H1 (cell line): ENCODE measurements around the gene FHIP2A. TPM values are rescaled to one million over a fixed set of nuclear protein-coding genes. Genes with fewer than 3 reads are reported as not detected.

Experiments
- CTCF ChIA-PET: fragments of 300-600 bp; sonication (Branson Sonifier 250); formaldehyde crosslinking; loops from one replicate; lab custom pipeline; 2021; ENCODE audit not compliant: partially characterized antibody; lab: Charles Lee
- POLR2A ChIA-PET: fragments of 300-600 bp; sonication (Branson Sonifier 250); formaldehyde crosslinking; loops from one replicate; lab custom pipeline; 2021; ENCODE audit warnings: inconsistent platforms; ENCODE audit not compliant: partially characterized antibody; lab: Charles Lee
- DNase-seq, 2 experiments: peaks; one replicate each; pipeline versions ENCODE4 v3.0.0 to v3.0.0-alpha.2; 2010 to 2022; ENCODE audit warnings: low spot score in 2 of 2, low read depth in 1 of 2, mixed read lengths in 1 of 2
- FAIRE-seq: peaks from 2 replicates; lab custom pipeline; 2011; peaks lifted over from hg19 to GRCh38; lab: Jason Lieb, UNC
- H2AFZ ChIP-seq: 2 replicates; pipeline ENCODE4 v1.8.1; 2012; ENCODE audit warnings: low read length, inconsistent platforms
- H2AK5ac ChIP-seq: 2 replicates; pipeline ENCODE4 v1.6.1; 2013; ENCODE audit warnings: low read depth, low read length
- H2BK120ac ChIP-seq: replicated peaks from 2 replicates; pipeline ENCODE3; 2013; ENCODE audit warnings: low read depth, low read length, inconsistent platforms
- H2BK12ac ChIP-seq: 2 replicates; pipeline ENCODE4 v1.6.1; 2013; ENCODE audit warnings: low read depth, low read length
- H2BK15ac ChIP-seq: 2 replicates; pipeline ENCODE4 v1.6.1; 2013; ENCODE audit warnings: low read length
- H2BK20ac ChIP-seq: 2 replicates; pipeline ENCODE4 v1.6.1; 2013; ENCODE audit warnings: low read length
- H2BK5ac ChIP-seq: 2 replicates; pipeline ENCODE4 v1.6.1; 2013; ENCODE audit warnings: low read depth, low read length
- H3K14ac ChIP-seq: 2 replicates; pipeline ENCODE4 v1.6.1; 2013; ENCODE audit warnings: inconsistent platforms; ENCODE audit not compliant: insufficient read length
- H3K18ac ChIP-seq: 2 replicates; pipeline ENCODE4 v1.6.1; 2013; ENCODE audit warnings: low read length; ENCODE audit errors: extremely low read depth
- H3K23ac ChIP-seq: 2 replicates; pipeline ENCODE4 v1.6.1; 2013; ENCODE audit warnings: inconsistent platforms; ENCODE audit not compliant: insufficient read length
- H3K23me2 ChIP-seq: 2 replicates; pipeline ENCODE4 v1.6.1; 2013; ENCODE audit warnings: low read depth, low read length
- H3K27ac ChIP-seq: 2 replicates; pipeline ENCODE4 v1.6.1; 2011; ENCODE audit warnings: low read depth, low read length, inconsistent platforms
- H3K27me3 ChIP-seq, 4 experiments: replicated peaks in 1 of 4; 1 replicate in 1 of 4; 2 replicates in 3 of 4; pipeline versions ENCODE4 v1.6.1 to v1.8.1; 2011 to 2013; ENCODE audit warnings: low read length in 3 of 4, mild to moderate bottlenecking in 3 of 4, inconsistent platforms in 2 of 4, mixed read lengths in 2 of 4, moderate library complexity in 1 of 4; ENCODE audit not compliant: control insufficient read depth in 3 of 4, insufficient read depth in 3 of 4; ENCODE audit errors: extremely low read depth in 1 of 4
- H3K36me3 ChIP-seq, 4 experiments: 2 replicates each; pipeline versions ENCODE4 v1.6.1 to v1.8.1; 2011 to 2013; ENCODE audit warnings: mild to moderate bottlenecking in 4 of 4, low read length in 3 of 4, moderate library complexity in 2 of 4, control low read depth in 1 of 4, inconsistent platforms in 1 of 4; ENCODE audit not compliant: insufficient read depth in 4 of 4, control insufficient read depth in 2 of 4
- H3K4ac ChIP-seq: replicated peaks from 2 replicates; pipeline ENCODE3; 2013; ENCODE audit warnings: low read length, low read depth, mixed read lengths, inconsistent platforms; ENCODE audit not compliant: insufficient read length
- H3K4me1 ChIP-seq, 4 experiments: replicated peaks in 1 of 4; 1 replicate in 1 of 4; 2 replicates in 3 of 4; pipeline versions ENCODE4 v1.6.1 to v1.8.1; 2011 to 2013; ENCODE audit warnings: low read length in 3 of 4, inconsistent platforms in 2 of 4, mixed read lengths in 1 of 4; ENCODE audit not compliant: insufficient read depth in 4 of 4, control insufficient read depth in 3 of 4
- H3K4me2 ChIP-seq, 2 experiments: 2 replicates each; pipeline versions ENCODE4 v1.6.1 to v1.8.1; 2011 to 2013; ENCODE audit warnings: low read depth in 2 of 2, low read length in 2 of 2, control low read depth in 1 of 2, inconsistent platforms in 1 of 2, mild to moderate bottlenecking in 1 of 2; ENCODE audit not compliant: insufficient read depth in 1 of 2
- H3K4me3 ChIP-seq, 4 experiments: fragments of 200-600, 300-600 bp in 1 of 4; sonication (generic), shearing (Covaris generic), sonication (Bioruptor Twin) in 1 of 4; 2 replicates each; pipeline versions ENCODE4 v1.5.1 to v1.8.1; 2011 to 2016; ENCODE audit warnings: low read length in 4 of 4, low read depth in 3 of 4, control low read depth in 2 of 4, inconsistent platforms in 2 of 4, mild to moderate bottlenecking in 2 of 4, mixed read lengths in 1 of 4, moderate library complexity in 1 of 4; ENCODE audit not compliant: insufficient read depth in 2 of 4; ENCODE audit errors: extremely low read depth in 1 of 4
- H3K56ac ChIP-seq: replicated peaks from 2 replicates; pipeline ENCODE3; 2013; ENCODE audit warnings: low read depth, mild to moderate bottlenecking, mixed read lengths, low read length, inconsistent platforms; ENCODE audit not compliant: insufficient read length
- H3K79me1 ChIP-seq: 2 replicates; pipeline ENCODE4 v1.6.1; 2013; ENCODE audit warnings: low read depth, low read length, control low read depth
- H3K79me2 ChIP-seq, 2 experiments: 2 replicates each; pipeline versions ENCODE4 v1.6.1 to v1.8.1; 2012 to 2013; ENCODE audit warnings: low read length in 2 of 2, mild to moderate bottlenecking in 2 of 2, inconsistent platforms in 1 of 2; ENCODE audit not compliant: insufficient read depth in 2 of 2, control insufficient read depth in 1 of 2
- H3K9ac ChIP-seq, 4 experiments: replicated peaks in 1 of 4; 1 replicate in 1 of 4; 2 replicates in 3 of 4; pipeline versions ENCODE4 v1.6.1 to v1.8.1; 2011 to 2013; ENCODE audit warnings: low read depth in 3 of 4, low read length in 3 of 4, control low read depth in 2 of 4, mild to moderate bottlenecking in 2 of 4, moderate library complexity in 2 of 4, inconsistent platforms in 1 of 4; ENCODE audit errors: extremely low read depth in 1 of 4
- H3K9me3 ChIP-seq, 2 experiments: 2 replicates each; pipeline versions ENCODE4 v1.6.1 to v1.8.1; 2012 to 2013; ENCODE audit warnings: mild to moderate bottlenecking in 2 of 2, moderate library complexity in 2 of 2, control low read depth in 1 of 2, inconsistent platforms in 1 of 2, low read depth in 1 of 2, low read length in 1 of 2, mixed read lengths in 1 of 2; ENCODE audit not compliant: insufficient read depth in 2 of 2
- H4K20me1 ChIP-seq, 2 experiments: replicated peaks in 1 of 2; 2 replicates each; pipeline versions ENCODE3 to v1.8.1; 2011 to 2013; ENCODE audit warnings: inconsistent platforms in 2 of 2, low read length in 2 of 2, mild to moderate bottlenecking in 1 of 2; ENCODE audit not compliant: insufficient read depth in 2 of 2, control insufficient read depth in 1 of 2
- H4K5ac ChIP-seq: 2 replicates; pipeline ENCODE4 v1.6.1; 2013; ENCODE audit warnings: low read length, low read depth, mixed read lengths, inconsistent platforms; ENCODE audit not compliant: insufficient read length
- H4K8ac ChIP-seq: 2 replicates; pipeline ENCODE4 v1.8.0; 2013; ENCODE audit warnings: mild to moderate bottlenecking, moderate library complexity, low read length, inconsistent platforms; ENCODE audit not compliant: insufficient read depth; ENCODE audit errors: extremely low read depth
- H4K91ac ChIP-seq: replicated peaks from 2 replicates; pipeline ENCODE3; 2013; ENCODE audit warnings: low read length, mixed read lengths, inconsistent platforms; ENCODE audit not compliant: insufficient read length
- CHD2 ChIP-seq: IDR thresholded peaks from 2 replicates; pipeline ENCODE4 v1.6.1; 2012; ENCODE audit warnings: low read length, improper control_type of control experiment
- CREB1 ChIP-seq: IDR thresholded peaks from 2 replicates; pipeline ENCODE4 v1.6.1; 2012; ENCODE audit warnings: inconsistent platforms
- EZH2 ChIP-seq: fragments of 200-600 bp; sonication (generic); IDR thresholded peaks from 2 replicates; pipeline ENCODE4 v1.7.1; 2012; ENCODE audit warnings: low read depth, mild to moderate bottlenecking, moderate library complexity, low read length, inconsistent platforms; ENCODE audit not compliant: severe bottlenecking
- GABPA ChIP-seq: IDR thresholded peaks from 2 replicates; pipeline ENCODE4 v1.6.1; 2011; ENCODE audit warnings: mild to moderate bottlenecking, low read length, moderate library complexity, borderline replicate concordance; ENCODE audit not compliant: insufficient read depth
- HDAC2 ChIP-seq, 2 experiments: fragments of 300-600 bp in 1 of 2; sonication (generic) in 1 of 2; IDR thresholded peaks; 2 replicates each; pipeline ENCODE4 v1.6.1; 2011 to 2012; ENCODE audit warnings: low read depth in 2 of 2, low read length in 2 of 2, mild to moderate bottlenecking in 2 of 2, moderate library complexity in 2 of 2, borderline replicate concordance in 1 of 2, inconsistent platforms in 1 of 2
- JUN ChIP-seq: IDR thresholded peaks from 2 replicates; pipeline ENCODE4 v1.6.1; 2011; ENCODE audit warnings: low read depth, mild to moderate bottlenecking, improper control_type of control experiment, low read length
- JUND ChIP-seq: IDR thresholded peaks from 2 replicates; pipeline ENCODE4 v1.6.1; 2011; ENCODE audit warnings: mild to moderate bottlenecking, improper control_type of control experiment, low read length
- SIN3A ChIP-seq, 2 experiments: IDR thresholded peaks in 1 of 2; conservative IDR thresholded peaks in 1 of 2; 2 replicates each; pipeline ENCODE4 v1.6.1; 2011 to 2012; ENCODE audit warnings: low read length in 2 of 2, improper control_type of control experiment in 1 of 2, low read depth in 1 of 2, mild to moderate bottlenecking in 1 of 2
- TBP ChIP-seq: IDR thresholded peaks from 2 replicates; pipeline ENCODE4 v1.6.1; 2011; ENCODE audit warnings: low read depth, low read length, improper control_type of control experiment
- YY1 ChIP-seq: IDR thresholded peaks from 2 replicates; pipeline ENCODE4 v1.6.1; 2011; ENCODE audit warnings: low read depth, mild to moderate bottlenecking, low read length
- WGBS, 2 experiments: shearing (Covaris generic) in 1 of 2; methylation state at CpG; one replicate each; pipeline versions ENCODE4 v1.1.6 to v1.1.7; 2013 to 2015; ENCODE audit warnings: low lambda C conversion rate in 2 of 2, mixed read lengths in 2 of 2, inconsistent platforms in 1 of 2, low coverage in 1 of 2, missing lambda C conversion rate in 1 of 2; ENCODE audit not compliant: insufficient replicate concordance in 2 of 2, insufficient coverage in 1 of 2, insufficient read length in 1 of 2; ENCODE audit errors: extremely low coverage in 1 of 2, missing lambda C conversion rate in 1 of 2; 5-methylcytosine and 5-hydroxymethylcytosine counted together
- polyA plus RNA-seq, 7 experiments: library from polyadenylated mRNA; depleted of rRNA in 3 of 7; stranded (reverse) in 5 of 7; unstranded in 2 of 7; fragments of >200 nt in 5 of 7; fragments of 200-250 nt in 2 of 7; gene quantifications; 1 replicate in 5 of 7; 2 replicates in 1 of 7; 4 replicates in 1 of 7; pipeline versions ENCODE4 v1.2.1 to v1.2.3, GENCODE V29; 2011 to 2013; ENCODE audit warnings: missing spikeins in 2 of 7, mixed read lengths in 2 of 7
- total RNA-seq: library from RNA; stranded (reverse); fragmentation: NEBNext Ultra II Directional; extraction: Animal tissue kit (Norgen Biotek cat#: 25700); gene quantifications from 2 replicates; pipeline ENCODE4 v1.2.1, GENCODE V29; 2021
- TF ChIP-seq, protein P1 (sequence below): IDR thresholded peaks from 2 replicates; pipeline ENCODE4 v1.6.1; 2011; ENCODE audit warnings: low read depth, mild to moderate bottlenecking, low read length; ENCODE audit not compliant: insufficient read depth
- TF ChIP-seq, protein P2 (sequence below): IDR thresholded peaks from 2 replicates; pipeline ENCODE4 v1.6.1; 2011; ENCODE audit warnings: low read length, improper control_type of control experiment

FHIP2A gene
- total and polyA plus RNA-seq, 2 of the 8 experiments (the other 6 are each of a cell fraction or from before 2014, with no cell fraction given), result 4.5 to 15.0 TPM

DNA sequence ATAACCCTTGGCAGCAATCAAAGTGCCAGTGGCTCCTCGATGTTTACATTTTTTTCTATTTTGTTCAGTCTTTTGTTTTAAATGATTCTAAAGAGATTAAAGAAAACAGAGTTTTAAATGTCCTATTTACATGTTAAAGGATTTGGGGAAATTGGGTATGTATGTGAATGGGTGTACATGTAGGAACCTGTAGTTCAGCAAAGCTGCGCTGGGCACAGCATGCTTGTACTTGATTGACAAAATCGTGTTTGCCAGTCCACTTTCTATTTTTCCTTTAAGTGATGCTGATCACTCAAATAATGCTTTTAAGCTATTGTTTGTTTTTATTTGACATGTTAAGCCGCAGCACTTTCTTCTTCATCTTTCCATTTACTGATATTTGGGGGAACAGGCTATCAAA is 40.9 kb downstream of the FHIP2A start:
- Histone ChIP-seq H3K36me3 (peaks cover 0 to 33% (median 1%) of the 10 kb centered on the region in 4 experiments; a peak in 4 of 8 replicates), H3K4ac (no peak overlapping the region), H3K4me2 (no peak overlapping the region), H4K20me1 (no peaks in the 10 kb centered on the region), H3K14ac (no peak overlapping the region), H2BK15ac (no peak overlapping the region), H3K23me2 (no peaks in the 10 kb centered on the region), H2BK5ac (no peak overlapping the region), H3K9me3 (no peaks in the 10 kb centered on the region), H3K23ac (no peak overlapping the region), H4K91ac (no peak overlapping the region), H2BK20ac (no peak overlapping the region), H3K9ac (no peak overlapping the region), H4K5ac (no peak overlapping the region), H2BK12ac (no peak overlapping the region), H3K4me1 (no peaks in the 10 kb centered on the region), H3K18ac (no peak overlapping the region), H2AFZ (no peak overlapping the region), H2AK5ac (no peak overlapping the region), H3K79me2 (no peaks in the 10 kb centered on the region), H3K4me3 (no peak overlapping the region), H4K8ac (no peak overlapping the region), H3K79me1 (no peaks in the 10 kb centered on the region), H3K27ac (no peak overlapping the region), H3K27me3 (no peaks in the 10 kb centered on the region), H2BK120ac (no peak overlapping the region), H3K56ac (no peak overlapping the region)
- FAIRE-seq (peak; percentile 45), DNase-seq (no peak)
- ChIA-PET CTCF (interaction anchor here (1.4 to 3.2 kb wide), 4 partner anchors 11 to 17 kb away, joined by 7 to 10 read pairs (median 8); no protein-coding TSS in a partner anchor), POLR2A (no interaction called here)
- 86% methylated on average over 4 of the region's 4 CpGs; no CpG with 5 or more reads in 1 of the 2 experiments for WGBS, 2 experiments
- TF ChIP-seq CHD2 (no peak), HDAC2 (IDR thresholded peaks at IDR 0.05; ENCODE audit: borderline replicate concordance in 1 of 2, low read depth in 2 of 2, low read length in 2 of 2) (no peak), JUN (no peak), GABPA (no peak), JUND (no peak), TBP (no peak), SIN3A (conservative IDR thresholded peaks at IDR 0.05 in 1 of 2, IDR thresholded peaks at IDR 0.05 in 1 of 2; ENCODE audit: low read depth in 1 of 2, low read length in 2 of 2) (no peak), CREB1 (no peak), YY1 (no peak), EZH2 (no peak)
- TF ChIP-seq, protein P1, sequence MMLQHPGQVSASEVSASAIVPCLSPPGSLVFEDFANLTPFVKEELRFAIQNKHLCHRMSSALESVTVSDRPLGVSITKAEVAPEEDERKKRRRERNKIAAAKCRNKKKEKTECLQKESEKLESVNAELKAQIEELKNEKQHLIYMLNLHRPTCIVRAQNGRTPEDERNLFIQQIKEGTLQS, result no peak
- TF ChIP-seq, protein P2, sequence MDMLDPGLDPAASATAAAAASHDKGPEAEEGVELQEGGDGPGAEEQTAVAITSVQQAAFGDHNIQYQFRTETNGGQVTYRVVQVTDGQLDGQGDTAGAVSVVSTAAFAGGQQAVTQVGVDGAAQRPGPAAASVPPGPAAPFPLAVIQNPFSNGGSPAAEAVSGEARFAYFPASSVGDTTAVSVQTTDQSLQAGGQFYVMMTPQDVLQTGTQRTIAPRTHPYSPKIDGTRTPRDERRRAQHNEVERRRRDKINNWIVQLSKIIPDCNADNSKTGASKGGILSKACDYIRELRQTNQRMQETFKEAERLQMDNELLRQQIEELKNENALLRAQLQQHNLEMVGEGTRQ, result no peak
